Smooth muscle cell (in vitro differentiated cells): ENCODE measurements around the gene HNRNPR. TPM values are rescaled to one million over a fixed set of nuclear protein-coding genes. Genes with fewer than 3 reads are reported as not detected.
A peak's percentile ranks its signal among the peaks of the same experiment; 100 is the strongest.

ENCODE experiments used
- DNase-seq: peaks from one replicate; lab custom pipeline; 2025; ENCODE audit not compliant: unreplicated experiment; lab: John Stamatoyannopoulos, UW
- H2AFZ ChIP-seq: fragments of 200-600 bp; sonication (generic); 2 replicates; pipeline ENCODE4 v1.6.0; 2016; ENCODE audit warnings: antibody characterized with exemption, low read depth, mild to moderate bottlenecking
- H3F3A ChIP-seq: fragments of 200-600 bp; sonication (generic); 2 replicates; pipeline ENCODE4 v1.6.0; 2017; ENCODE audit warnings: antibody characterized with exemption, low read depth
- H3K27ac ChIP-seq: fragments of 200-600 bp; sonication (generic); 2 replicates; pipeline ENCODE4 v1.5.1; 2016; ENCODE audit warnings: low read depth, mild to moderate bottlenecking
- H3K27me3 ChIP-seq: fragments of 200-600 bp; sonication (generic); 2 replicates; pipeline ENCODE4 v1.6.1; 2016; ENCODE audit warnings: low read depth, mild to moderate bottlenecking
- H3K36me3 ChIP-seq: fragments of 200-600 bp; sonication (generic); 2 replicates; pipeline ENCODE4 v1.5.1; 2016; ENCODE audit warnings: low read depth
- H3K4me1 ChIP-seq: fragments of 200-600 bp; sonication (generic); 2 replicates; pipeline ENCODE4 v1.5.1; 2016; ENCODE audit warnings: low read depth
- H3K4me2 ChIP-seq: fragments of 200-600 bp; sonication (generic); 2 replicates; pipeline ENCODE4 v1.6.0; 2016; ENCODE audit warnings: mild to moderate bottlenecking
- H3K4me3 ChIP-seq: fragments of 200-600 bp; sonication (generic); 2 replicates; pipeline ENCODE4 v1.5.1; 2016; ENCODE audit warnings: mild to moderate bottlenecking
- H3K79me2 ChIP-seq: fragments of 200-600 bp; sonication (generic); 2 replicates; pipeline ENCODE4 v1.6.0; 2016; ENCODE audit warnings: low read depth, mild to moderate bottlenecking
- H3K9ac ChIP-seq: fragments of 200-600 bp; sonication (generic); 2 replicates; pipeline ENCODE4 v1.6.0; 2016; ENCODE audit warnings: low read depth
- H3K9me3 ChIP-seq: fragments of 200-600 bp; sonication (generic); replicated peaks from 2 replicates; pipeline ENCODE4 v1.5.1; 2016; ENCODE audit warnings: low read depth
- H4K20me1 ChIP-seq: fragments of 200-600 bp; sonication (generic); 2 replicates; pipeline ENCODE4 v1.6.0; 2016; ENCODE audit warnings: low read depth
- WGBS: methylation state at CpG from one replicate; pipeline ENCODE4 v1.1.7; 2016; ENCODE audit warnings: low lambda C conversion rate; 5-methylcytosine and 5-hydroxymethylcytosine counted together
- polyA plus RNA-seq: library from polyadenylated mRNA; unstranded; fragments of >200 nt; fragmentation: Nextera tagmentation; extraction: Ambion mirVana; gene quantifications from 2 replicates; pipeline ENCODE4 v1.2.1, GENCODE V29; 2016
- total RNA-seq: library from RNA; depleted of rRNA; stranded (reverse); fragments of >200 nt; gene quantifications from 2 replicates; pipeline ENCODE4 v1.2.3, GENCODE V29; 2014
- TF ChIP-seq, protein P1 (sequence below): fragments of 200-600 bp; sonication (generic); IDR thresholded peaks from 2 replicates; pipeline ENCODE4 v1.5.1; 2017; ENCODE audit warnings: borderline replicate concordance, mild to moderate bottlenecking, antibody characterized with exemption; ENCODE audit not compliant: insufficient read depth, poor library complexity, severe bottlenecking

Gene HNRNPR
- total and polyA plus RNA-seq, 2 experiments from 2014 or later: 96.3 to 120 TPM

DNA sequence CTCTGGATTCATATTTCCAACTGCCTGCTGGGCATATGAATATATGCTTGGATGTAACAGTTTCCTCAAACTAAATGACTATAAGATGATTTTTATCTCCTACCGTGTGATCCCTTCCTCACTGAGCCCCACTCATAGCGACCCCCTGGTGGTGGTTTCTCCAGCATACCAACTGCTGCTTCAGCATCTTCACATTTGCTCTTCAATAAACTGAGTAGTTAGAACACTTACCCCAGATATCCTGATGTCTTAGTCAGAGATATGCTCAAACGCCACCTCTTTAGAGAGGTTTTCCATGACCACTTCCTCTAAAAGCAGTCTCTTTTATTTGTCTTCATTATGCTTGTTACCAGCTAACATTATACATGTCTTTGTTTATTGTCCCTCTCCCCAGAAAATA, 10.2 kb upstream of the HNRNPR start:
- DNase-seq: no peak
- no peak overlapping the region for H2AFZ ChIP-seq
- H3F3A ChIP-seq: no peaks in the 10 kb centered on the region
- no peaks in the 10 kb centered on the region for H4K20me1 ChIP-seq
- H3K79me2 ChIP-seq: no peaks in the 10 kb centered on the region
- no peaks in the 10 kb centered on the region for H3K27me3 ChIP-seq
- 40% methylated on average over 3 of the region's 3 CpGs for WGBS
- no peak overlapping the region for H3K4me2 ChIP-seq
- peaks cover 8% of the 10 kb centered on the region for H3K4me1 ChIP-seq
- TF ChIP-seq, protein P1, sequence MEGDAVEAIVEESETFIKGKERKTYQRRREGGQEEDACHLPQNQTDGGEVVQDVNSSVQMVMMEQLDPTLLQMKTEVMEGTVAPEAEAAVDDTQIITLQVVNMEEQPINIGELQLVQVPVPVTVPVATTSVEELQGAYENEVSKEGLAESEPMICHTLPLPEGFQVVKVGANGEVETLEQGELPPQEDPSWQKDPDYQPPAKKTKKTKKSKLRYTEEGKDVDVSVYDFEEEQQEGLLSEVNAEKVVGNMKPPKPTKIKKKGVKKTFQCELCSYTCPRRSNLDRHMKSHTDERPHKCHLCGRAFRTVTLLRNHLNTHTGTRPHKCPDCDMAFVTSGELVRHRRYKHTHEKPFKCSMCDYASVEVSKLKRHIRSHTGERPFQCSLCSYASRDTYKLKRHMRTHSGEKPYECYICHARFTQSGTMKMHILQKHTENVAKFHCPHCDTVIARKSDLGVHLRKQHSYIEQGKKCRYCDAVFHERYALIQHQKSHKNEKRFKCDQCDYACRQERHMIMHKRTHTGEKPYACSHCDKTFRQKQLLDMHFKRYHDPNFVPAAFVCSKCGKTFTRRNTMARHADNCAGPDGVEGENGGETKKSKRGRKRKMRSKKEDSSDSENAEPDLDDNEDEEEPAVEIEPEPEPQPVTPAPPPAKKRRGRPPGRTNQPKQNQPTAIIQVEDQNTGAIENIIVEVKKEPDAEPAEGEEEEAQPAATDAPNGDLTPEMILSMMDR: no peak
- H3K36me3 ChIP-seq: no peaks in the 10 kb centered on the region
- no peak overlapping the region for H3K4me3 ChIP-seq
- H3K27ac ChIP-seq: no peak overlapping the region
- H3K9ac ChIP-seq: no peak overlapping the region
- no peaks in the 10 kb centered on the region for H3K9me3 ChIP-seq

DNA sequence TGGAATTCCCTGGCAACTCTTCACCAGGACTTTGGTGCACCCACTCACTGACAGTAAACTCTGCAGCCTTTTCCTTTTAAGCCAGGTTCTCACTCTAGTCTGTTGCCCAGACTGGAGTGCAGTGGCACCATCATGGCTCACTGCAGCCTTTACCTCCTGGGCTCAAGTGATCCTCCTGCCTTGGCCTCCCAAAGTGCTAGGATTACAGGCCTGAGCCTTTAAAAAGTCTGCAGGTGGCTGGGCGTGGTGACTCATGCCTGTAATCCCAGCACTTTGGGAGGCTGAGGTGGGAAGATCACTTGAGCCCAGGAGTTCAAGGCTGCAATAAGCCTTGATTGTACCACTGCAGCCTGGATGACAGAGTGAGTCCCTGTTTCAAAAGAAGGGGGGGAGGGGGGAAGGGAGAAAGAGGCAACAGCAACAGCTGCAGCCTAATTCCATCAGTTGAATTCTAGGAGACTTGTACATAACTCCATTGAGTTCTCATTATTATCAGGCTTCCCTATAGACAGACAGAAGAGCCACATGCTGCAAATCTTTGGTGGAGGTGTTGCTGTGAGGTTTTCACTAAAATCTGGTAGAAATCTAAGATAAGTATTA, 8.1 kb upstream of the HNRNPR start:
- DNase-seq: no peak
- TF ChIP-seq, protein P1: no peak
- peaks cover 8% of the 10 kb centered on the region for H3K4me1 ChIP-seq
- no peaks in the 10 kb centered on the region for H3F3A ChIP-seq
- no peaks in the 10 kb centered on the region for H3K9me3 ChIP-seq
- H4K20me1 ChIP-seq: no peaks in the 10 kb centered on the region
- H3K9ac ChIP-seq: no peak overlapping the region
- no peak overlapping the region for H2AFZ ChIP-seq
- H3K4me3 ChIP-seq: no peak overlapping the region
- no peaks in the 10 kb centered on the region for H3K27me3 ChIP-seq
- no peak overlapping the region for H3K4me2 ChIP-seq
- H3K27ac ChIP-seq: no peak overlapping the region
- H3K79me2 ChIP-seq: no peaks in the 10 kb centered on the region
- no peaks in the 10 kb centered on the region for H3K36me3 ChIP-seq
- 85% methylated on average over 1 of the region's 1 CpG for WGBS

DNA sequence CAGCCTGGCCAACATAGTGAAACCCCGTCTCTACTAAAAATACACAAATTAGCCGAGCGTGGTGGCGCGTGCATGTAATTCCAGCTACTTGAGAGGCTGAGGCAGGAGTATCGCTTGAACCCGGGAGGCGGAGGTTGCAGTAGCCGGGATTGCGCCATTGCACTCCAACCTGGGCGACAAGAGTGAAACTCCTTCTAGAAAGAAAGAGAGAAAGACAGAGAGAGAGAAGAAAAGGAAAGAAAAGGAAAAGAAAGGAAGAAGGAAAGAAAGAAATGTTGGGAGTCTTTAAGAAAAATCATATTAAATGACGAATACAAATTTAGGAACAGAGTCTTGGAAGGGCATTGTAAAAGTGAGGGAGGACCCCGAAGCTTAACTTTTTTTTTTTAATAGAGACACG, 1.8 kb upstream of the HNRNPR start:
- peaks cover 31% of the 10 kb centered on the region for H3K79me2 ChIP-seq
- no peak overlapping the region for H3K4me2 ChIP-seq
- peaks cover 4% of the 10 kb centered on the region for H3K27me3 ChIP-seq
- 97% methylated on average over 14 of the region's 14 CpGs for WGBS
- no peaks in the 10 kb centered on the region for H3K9me3 ChIP-seq
- H3K9ac ChIP-seq: no peak overlapping the region
- H3K36me3 ChIP-seq: no peaks in the 10 kb centered on the region
- H4K20me1 ChIP-seq: peaks cover 24% of the 10 kb centered on the region
- H3F3A ChIP-seq: peaks cover 9% of the 10 kb centered on the region
- no peak overlapping the region for H3K4me3 ChIP-seq
- H3K4me1 ChIP-seq: peaks cover 24% of the 10 kb centered on the region
- no peak overlapping the region for H2AFZ ChIP-seq
- DNase-seq: no peak
- no peak overlapping the region for H3K27ac ChIP-seq
- TF ChIP-seq, protein P1: no peak

DNA sequence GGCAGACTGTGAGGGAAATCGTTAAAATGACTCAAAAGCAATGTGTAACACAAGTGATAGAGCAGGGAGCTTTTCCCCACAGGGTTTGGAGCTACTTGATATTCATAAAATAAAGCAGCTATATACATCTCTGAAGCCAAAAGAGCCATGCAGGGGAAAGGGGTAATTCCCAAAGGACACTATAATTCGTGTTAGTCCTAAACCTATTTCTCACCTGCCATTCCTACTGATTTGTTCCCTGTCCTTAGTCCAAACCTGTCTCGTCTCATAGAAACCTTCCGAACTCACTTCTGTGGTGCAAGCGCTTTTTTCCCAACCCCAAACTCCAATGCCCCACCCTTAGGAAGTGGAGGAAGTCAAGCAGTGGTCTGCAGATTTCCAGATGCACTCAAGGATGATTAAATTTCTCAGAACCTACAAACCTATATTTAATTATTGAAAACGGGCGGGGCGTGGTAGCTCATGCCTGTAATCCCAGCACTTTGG, 946 bp upstream of the HNRNPR start:
- H3K27ac ChIP-seq: peak overlapping the region; percentile 100
- peaks cover 9% of the 10 kb centered on the region for H3F3A ChIP-seq
- peak overlapping the region; percentile 99 for H3K9ac ChIP-seq
- WGBS: 53% methylated on average over 8 of the region's 8 CpGs
- DNase-seq: no peak
- peaks cover 40% of the 10 kb centered on the region for H3K79me2 ChIP-seq
- H3K36me3 ChIP-seq: no peaks in the 10 kb centered on the region
- TF ChIP-seq, protein P1: no peak
- peaks cover 4% of the 10 kb centered on the region for H3K27me3 ChIP-seq
- H3K9me3 ChIP-seq: no peaks in the 10 kb centered on the region
- H3K4me3 ChIP-seq: peak overlapping the region; percentile 95
- peaks cover 33% of the 10 kb centered on the region for H3K4me1 ChIP-seq
- peaks cover 33% of the 10 kb centered on the region for H4K20me1 ChIP-seq
- H2AFZ ChIP-seq: peak overlapping the region; percentile 89
- peak overlapping the region; percentile 90 for H3K4me2 ChIP-seq
